Prostate gland (tissue), 2 donors: ENCODE measurements around the gene AP1M1.

Source experiments
- POLR2A ChIP-seq: fragments of 450-650 bp; IDR thresholded peaks from one replicate; pipeline ENCODE4 v1.6.1; 2016; ENCODE audit warnings: antibody characterized with exemption, mild to moderate bottlenecking
- POLR2AphosphoS5 ChIP-seq: sonication (generic); formaldehyde crosslinking; IDR thresholded peaks from one replicate; pipeline ENCODE4 v1.6.1; 2017; ENCODE audit warnings: antibody characterized with exemption
- TF ChIP-seq, protein P1 (sequence below), 4 experiments: fragments of 200-600 bp in 2 of 4; fragments of 450-650 bp in 2 of 4; sonication (generic) in 2 of 4; IDR thresholded peaks; 1 replicate in 3 of 4; 2 replicates in 1 of 4; pipeline ENCODE4 v1.5.1; 2016 to 2019; ENCODE audit warnings: antibody characterized with exemption in 4 of 4, mild to moderate bottlenecking in 2 of 4, moderate library complexity in 2 of 4

DNA sequence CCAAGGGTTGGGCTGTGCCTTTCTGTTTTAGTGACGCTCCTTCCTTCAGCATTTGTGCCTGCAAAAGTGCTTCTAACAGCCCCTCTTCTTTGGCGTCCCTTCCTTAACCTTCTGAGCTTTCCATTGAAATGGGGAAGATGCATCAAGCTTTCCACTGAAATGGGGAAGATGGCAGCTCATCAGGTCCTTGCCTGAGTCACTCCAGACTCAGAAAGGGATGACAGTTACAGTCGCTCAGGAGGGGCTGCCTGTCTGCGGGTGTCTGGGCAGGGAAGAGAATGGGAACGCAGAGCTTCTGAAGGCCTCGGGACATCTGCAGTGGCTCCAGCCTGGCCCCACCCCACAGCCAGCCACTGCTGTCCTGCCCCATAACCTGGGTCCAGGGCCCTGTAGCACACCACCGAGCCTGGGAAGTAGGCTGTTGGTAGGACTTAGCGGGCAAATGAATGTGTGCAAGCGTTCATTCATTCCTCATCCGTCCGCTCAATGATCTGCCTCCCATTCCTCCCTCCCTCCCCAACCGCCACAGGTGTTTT lies 9.8 kb downstream of the AP1M1 start:
- TF ChIP-seq, protein P1, sequence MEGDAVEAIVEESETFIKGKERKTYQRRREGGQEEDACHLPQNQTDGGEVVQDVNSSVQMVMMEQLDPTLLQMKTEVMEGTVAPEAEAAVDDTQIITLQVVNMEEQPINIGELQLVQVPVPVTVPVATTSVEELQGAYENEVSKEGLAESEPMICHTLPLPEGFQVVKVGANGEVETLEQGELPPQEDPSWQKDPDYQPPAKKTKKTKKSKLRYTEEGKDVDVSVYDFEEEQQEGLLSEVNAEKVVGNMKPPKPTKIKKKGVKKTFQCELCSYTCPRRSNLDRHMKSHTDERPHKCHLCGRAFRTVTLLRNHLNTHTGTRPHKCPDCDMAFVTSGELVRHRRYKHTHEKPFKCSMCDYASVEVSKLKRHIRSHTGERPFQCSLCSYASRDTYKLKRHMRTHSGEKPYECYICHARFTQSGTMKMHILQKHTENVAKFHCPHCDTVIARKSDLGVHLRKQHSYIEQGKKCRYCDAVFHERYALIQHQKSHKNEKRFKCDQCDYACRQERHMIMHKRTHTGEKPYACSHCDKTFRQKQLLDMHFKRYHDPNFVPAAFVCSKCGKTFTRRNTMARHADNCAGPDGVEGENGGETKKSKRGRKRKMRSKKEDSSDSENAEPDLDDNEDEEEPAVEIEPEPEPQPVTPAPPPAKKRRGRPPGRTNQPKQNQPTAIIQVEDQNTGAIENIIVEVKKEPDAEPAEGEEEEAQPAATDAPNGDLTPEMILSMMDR (IDR thresholded peaks at IDR 0.05), result no peak
- TF ChIP-seq POLR2A (no peak), POLR2AphosphoS5 (no peak)
